NCI-H524 (cell line): Measurements from ENCODE around the gene AHNAK2.
"Not testable (repeated sequence)": the region's sequence is repeated elsewhere in the genome, so short reads cannot be mapped to it uniquely, and the experiment has no call there.

Experiments used
- DNase-seq, 2 experiments: peaks; one replicate each; lab custom pipeline; 2025; lab: John Stamatoyannopoulos, UW

AHNAK2 gene

GRCh38 chr14:104951863-104952657 is 26.1 kb downstream of the AHNAK2 start:
- DNase-seq = not testable (repeated sequence)

GRCh38 chr14:104950701-104951100 is 27.5 kb downstream of the AHNAK2 start:
- DNase-seq = not testable (repeated sequence)

- no peak for DNase-seq
Observed at GRCh38 chr14:104950021-104950420, 28.2 kb downstream of the AHNAK2 start.

GRCh38 chr14:104949406-104949955 is 28.7 kb downstream of the AHNAK2 start:
- not testable (repeated sequence) for DNase-seq

GRCh38 chr14:104948736-104949031 is 29.5 kb downstream of the AHNAK2 start:
- DNase-seq = no peak

GRCh38 chr14:104947881-104948735 is 30.1 kb downstream of the AHNAK2 start:
- not testable (repeated sequence) for DNase-seq

- DNase-seq = not testable (repeated sequence)
Observed at GRCh38 chr14:104947201-104947600, 31.0 kb downstream of the AHNAK2 start.

- not testable (repeated sequence) for DNase-seq
Observed at GRCh38 chr14:104945986-104946965, 31.9 kb downstream of the AHNAK2 start.

- not testable (repeated sequence) for DNase-seq
Observed at GRCh38 chr14:104945266-104945665, 32.9 kb downstream of the AHNAK2 start.

GRCh38 chr14:104944436-104945205 is 33.6 kb downstream of the AHNAK2 start:
- not testable (repeated sequence) for DNase-seq

- not testable (repeated sequence) for DNase-seq
Observed at GRCh38 chr14:104944016-104944308, 34.2 kb downstream of the AHNAK2 start.

GRCh38 chr14:104943216-104944015 is 34.8 kb downstream of the AHNAK2 start:
- not testable (repeated sequence) for DNase-seq

GRCh38 chr14:104942586-104942985 is 35.6 kb downstream of the AHNAK2 start:
- no peak for DNase-seq

GRCh38 chr14:104941508-104942365 is 36.4 kb downstream of the AHNAK2 start:
- DNase-seq = no peak

- peak in 1 of 2 experiments; percentile 51 for DNase-seq
Observed at GRCh38 chr14:104940526-104941150, 37.5 kb downstream of the AHNAK2 start.

- DNase-seq = no peak
Observed at GRCh38 chr14:104939666-104940410, 38.3 kb downstream of the AHNAK2 start.

GRCh38 chr14:104938960-104939359 is 39.2 kb downstream of the AHNAK2 start:
- no peak for DNase-seq

GRCh38 chr14:104938436-104938835 is 39.7 kb downstream of the AHNAK2 start:
- DNase-seq = no peak
